GM18511 (cell line): ENCODE results near the gene SLC25A47.

Source experiments
- ATAC-seq: cut with Tn5 transposase; IDR thresholded peaks from one replicate; pipeline ENCODE4 v1.9.1; 2021; ENCODE audit warnings: mild to moderate bottlenecking, moderate library complexity; ENCODE audit not compliant: unreplicated experiment

Gene SLC25A47

DNA sequence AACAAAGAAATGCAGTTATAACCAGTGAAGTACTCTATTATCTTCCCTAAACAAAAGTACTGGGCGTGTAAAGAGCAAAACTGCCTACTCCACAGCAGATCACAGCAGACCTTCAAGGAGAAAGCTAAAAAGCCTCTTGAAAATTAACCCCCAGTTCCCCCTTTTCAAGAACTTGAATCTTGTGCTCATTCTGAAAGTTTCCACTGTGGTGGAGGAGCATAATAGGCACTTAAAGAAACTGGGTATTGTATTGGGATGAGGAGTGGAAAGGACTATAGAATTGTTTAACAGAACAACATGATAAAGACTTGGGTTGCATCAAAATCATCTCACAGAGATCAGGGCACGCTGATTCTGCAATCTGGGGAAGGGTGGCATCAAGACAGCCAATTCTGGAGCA, 51.1 kb downstream of the SLC25A47 start:
- ATAC-seq: no peak

- ATAC-seq: no peak
Observed at GRCh38 chr14:100374876-100375265, 51.7 kb downstream of the SLC25A47 start.

DNA sequence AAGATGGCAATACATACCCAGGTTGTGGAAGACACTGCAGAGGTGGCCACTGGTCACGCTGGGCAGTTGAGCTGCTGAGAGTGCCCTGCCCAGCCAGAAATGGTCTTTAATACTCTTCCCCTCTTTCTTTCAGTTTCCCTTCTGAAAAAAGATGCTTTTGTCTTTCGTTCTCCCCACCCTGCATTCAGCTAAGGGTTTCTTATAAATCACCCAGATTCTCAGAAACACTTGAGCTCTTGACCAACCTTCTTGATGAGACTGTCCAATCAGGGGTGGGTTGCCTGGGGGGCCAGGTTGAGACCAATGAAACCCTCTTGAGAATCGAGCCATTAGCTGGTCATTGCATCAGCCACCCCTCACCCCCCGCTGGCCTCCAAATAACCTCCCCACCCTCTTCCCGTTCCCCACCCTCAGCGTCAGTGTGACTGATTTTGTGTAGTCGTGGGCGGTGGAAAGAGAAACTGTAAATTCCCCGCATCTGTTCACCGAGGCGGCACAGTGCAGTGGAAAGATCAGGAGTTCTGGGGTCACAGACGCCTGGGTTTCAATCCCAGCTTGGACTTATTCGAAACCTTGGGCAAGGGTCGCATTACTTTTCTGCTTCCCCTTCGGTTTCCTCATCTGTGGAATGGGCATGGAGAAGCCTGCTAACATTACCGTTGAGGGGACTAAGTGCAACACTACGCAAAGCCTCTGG, 52.3 kb downstream of the SLC25A47 start:
- peak; percentile 41 for ATAC-seq

GRCh38 chr14:100375963-100376735, 53.0 kb downstream of the SLC25A47 start, which contains the start of gene WDR25:
WDR25 (plus strand) TSS chr14:100376485.
- ATAC-seq: peak; percentile 79

- ATAC-seq: no peak
Observed at GRCh38 chr14:100376751-100377171, 53.6 kb downstream of the SLC25A47 start.
